ENCODE measurements around the gene FGF8. TPM values are rescaled to one million over a fixed set of nuclear protein-coding genes. Genes with fewer than 3 reads are reported as not detected.

The FGF8 gene
- total RNA-seq = under 1 TPM in 1 of 6 donors, not detected in 5; 0.44 TPM

GRCh38 chr10:101775273-101776160 is at the start of gene FGF8:
FGF8 (minus strand) TSS chr10:101776114; CDS start chr10:101775900, 214 bp downstream.
- TF ChIP-seq EP300 (IDR thresholded peaks at IDR 0.05) = no peak
- H3K4me3 ChIP-seq = peak within 1 kb of the TSS in 3 of 4 donors; percentile 29 to 31 (median 29)
- 5 to 40% methylated on average over 1 to 12 of the region's 98 CpGs for WGBS, 2 donors
- DNase-seq (peak; percentile 15 to 84), ATAC-seq (ENCODE audit: low FRiP score in 2 of 2) (no peak)
- H3K4me1 ChIP-seq = peaks cover 33 to 45% (median 40%) of the 10 kb centered on the region in 4 donors
- H3K9me3 ChIP-seq = no peaks in the 10 kb centered on the region
- H3K27ac ChIP-seq = no peak within 1 kb of the TSS
- H3K36me3 ChIP-seq = no peaks in the 10 kb centered on the region
- peaks cover 3 to 66% (median 40%) of the 10 kb centered on the region in 4 donors for H3K27me3 ChIP-seq

GRCh38 chr10:101824736-101825135 is 48.8 kb upstream of the FGF8 start:
- TF ChIP-seq CTCF (IDR thresholded peaks at IDR 0.05) (no peak), POLR2A (IDR thresholded peaks at IDR 0.05) (no peak), POLR2AphosphoS5 (IDR thresholded peaks at IDR 0.05) (no peak), EP300 (IDR thresholded peaks at IDR 0.05) (no peak)
- 86 to 88% methylated on average over 2 of the region's 2 CpGs for WGBS, 2 donors
- ATAC-seq (ENCODE audit: low FRiP score in 2 of 2) (no peak), DNase-seq (no peak)
- Histone ChIP-seq H3K27ac (no peak overlapping the region), H3K36me3 (no peaks in the 10 kb centered on the region), H3K4me3 (no peak overlapping the region), H3K9me3 (no peaks in the 10 kb centered on the region), H3K27me3 (no peaks in the 10 kb centered on the region), H3K4me1 (peaks cover 2 to 9% (median 4%) of the 10 kb centered on the region in 4 donors)

GRCh38 chr10:101818872-101819633 is 43.1 kb upstream of the FGF8 start:
- WGBS, 2 donors = 25% methylated on average over 13 to 14 of the region's 14 CpGs
- Histone ChIP-seq H3K36me3 (no peaks in the 10 kb centered on the region), H3K9me3 (no peaks in the 10 kb centered on the region), H3K4me3 (peak overlapping the region; percentile 26 to 99 (median 82)), H3K27ac (peak overlapping the region; percentile 64 to 99 (median 97)), H3K27me3 (no peaks in the 10 kb centered on the region), H3K4me1 (peaks cover 10 to 27% (median 24%) of the 10 kb centered on the region in 4 donors)
- TF ChIP-seq POLR2A (IDR thresholded peaks at IDR 0.05) (no peak), POLR2AphosphoS5 (IDR thresholded peaks at IDR 0.05) (no peak), EP300 (IDR thresholded peaks at IDR 0.05) (no peak), CTCF (IDR thresholded peaks at IDR 0.05) (no peak)
- ATAC-seq (ENCODE audit: low FRiP score in 2 of 2) (peak; percentile 4), DNase-seq (peak in 1 of 2 donors; percentile 44)

- Histone ChIP-seq H3K4me3 (peak within 1 kb of the TSS; percentile 79 to 100 (median 92)), H3K9me3 (no peaks in the 10 kb centered on the region), H3K4me1 (peaks cover 17 to 35% (median 30%) of the 10 kb centered on the region in 4 donors), H3K27me3 (no peaks in the 10 kb centered on the region), H3K36me3 (peaks cover 0 to 2% (median 0%) of the 10 kb centered on the region in 4 donors), H3K27ac (peak within 1 kb of the TSS; percentile 92 to 99 (median 97))
- DNase-seq = peak; percentile 98
- ATAC-seq (ENCODE audit: low FRiP score in 2 of 2) = peak; percentile 96 to 99
- TF ChIP-seq CTCF (IDR thresholded peaks at IDR 0.05) (peak in 1 of 6 experiments; percentile 15), POLR2AphosphoS5 (IDR thresholded peaks at IDR 0.05) (peak; percentile 93 to 98), EP300 (IDR thresholded peaks at IDR 0.05) (peak in 1 of 4 donors; percentile 32), POLR2A (IDR thresholded peaks at IDR 0.05) (peak; percentile 41 to 99 (median 86))
- 0 to 1% methylated on average over 43 to 44 of the region's 47 CpGs for WGBS, 2 donors
Observed at GRCh38 chr10:101818119-101818871, 42.4 kb upstream of the FGF8 start, which contains the start of gene OGA. OGA (minus strand) TSS chr10:101818444; CDS start chr10:101818022, 422 bp downstream.
